Tongue (tissue), 2 donors: ENCODE data around the gene SAPCD2. TPM values are rescaled to one million over a fixed set of nuclear protein-coding genes. Genes with fewer than 3 reads are reported as not detected.

Experiments used
- DNase-seq: peaks from one replicate; pipeline ENCODE4 v3.0.0-alpha.2; 2015
- total RNA-seq: library from RNA; depleted of rRNA; stranded (reverse); fragments of >200 nt; gene quantifications from one replicate; pipeline ENCODE4 v1.2.3, GENCODE V29; 2014

SAPCD2 gene
- total RNA-seq, 1 donor from 2014 or later = 5.6 TPM

DNA sequence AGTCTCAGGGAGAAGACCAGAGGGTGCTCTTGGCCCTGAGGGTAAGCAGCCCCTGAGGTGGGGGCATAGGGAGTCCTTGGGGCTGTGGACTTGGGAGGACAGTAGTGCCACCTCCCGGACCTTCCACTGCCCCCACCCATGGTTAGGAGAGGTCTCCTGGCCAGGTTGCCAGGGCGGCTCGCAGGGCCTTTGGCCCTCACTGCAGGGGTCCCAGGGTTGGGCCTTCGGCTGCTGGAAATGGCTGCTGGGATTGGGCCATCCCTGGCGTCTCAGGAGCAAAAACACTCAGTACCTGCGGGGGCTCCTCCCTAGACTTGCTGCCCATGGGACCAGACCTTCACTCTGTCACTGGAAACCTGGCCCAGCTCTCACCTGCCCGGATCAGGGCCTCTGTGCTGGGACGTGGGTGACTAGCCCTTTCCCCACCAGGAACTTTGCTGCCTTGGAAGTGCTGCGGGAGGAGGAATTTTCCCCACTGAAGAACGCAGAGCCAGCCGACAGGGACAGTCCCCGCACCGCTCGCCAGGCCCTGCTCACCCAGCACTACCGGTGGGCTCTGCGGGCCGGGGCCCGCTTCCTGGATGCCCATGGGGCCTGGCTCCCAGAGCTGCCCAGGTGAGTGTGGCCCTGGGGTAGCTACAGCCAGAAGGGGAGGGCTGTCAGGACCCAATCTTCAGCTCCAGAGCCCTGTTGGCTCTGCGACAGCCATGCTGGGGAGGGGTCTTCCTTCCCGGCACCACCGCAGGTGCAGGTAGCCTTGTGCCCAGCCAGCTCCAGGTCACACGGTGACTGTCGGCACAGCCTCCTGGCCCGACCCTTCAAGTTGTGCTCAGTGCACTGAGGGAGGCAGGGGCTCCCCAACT, 10.1 kb upstream of the SAPCD2 start:
- no peak for DNase-seq

GRCh38 chr9:137079401-137079787, 9.0 kb upstream of the SAPCD2 start:
- DNase-seq = no peak

DNA sequence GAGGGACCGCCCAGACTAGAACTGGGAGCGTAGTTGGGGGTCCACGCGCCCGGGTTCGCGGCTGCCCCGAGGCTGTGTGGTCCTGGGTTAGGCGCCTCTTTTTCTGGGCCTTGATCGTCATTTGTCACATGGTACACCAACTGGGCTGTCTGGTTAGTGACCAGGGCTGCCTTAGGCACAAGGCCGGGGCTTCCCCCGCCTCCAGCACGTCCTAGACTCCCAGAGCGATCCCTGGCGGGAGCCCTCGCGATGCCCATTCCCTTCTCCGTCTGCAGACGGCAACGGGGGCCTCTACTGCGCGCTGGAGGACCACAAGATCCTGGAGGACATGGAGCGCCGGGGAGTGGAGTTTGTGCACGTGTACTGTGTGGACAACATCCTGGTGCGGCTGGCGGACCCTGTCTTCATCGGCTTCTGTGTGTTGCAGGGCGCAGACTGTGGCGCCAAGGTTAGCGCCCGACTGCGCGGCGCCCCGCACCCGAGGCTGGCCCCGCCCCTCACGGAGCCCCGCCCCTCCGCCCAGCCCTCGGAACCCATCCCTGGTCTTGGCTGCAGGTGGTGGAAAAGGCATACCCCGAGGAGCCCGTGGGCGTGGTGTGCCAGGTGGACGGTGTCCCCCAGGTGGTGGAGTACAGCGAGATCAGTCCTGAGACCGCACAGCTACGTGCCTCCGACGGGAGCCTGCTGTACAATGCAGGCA, 8.5 kb upstream of the SAPCD2 start:
- no peak for DNase-seq

- DNase-seq = no peak
Observed at GRCh38 chr9:137077758-137078693, 7.7 kb upstream of the SAPCD2 start.

- peak; percentile 38 for DNase-seq
Observed at GRCh38 chr9:137077010-137077747, 6.8 kb upstream of the SAPCD2 start, which contains the start of gene UAP1L1. Gene UAP1L1 (plus strand): TSS chr9:137077517. CDS start chr9:137077533, 16 bp downstream.

DNA sequence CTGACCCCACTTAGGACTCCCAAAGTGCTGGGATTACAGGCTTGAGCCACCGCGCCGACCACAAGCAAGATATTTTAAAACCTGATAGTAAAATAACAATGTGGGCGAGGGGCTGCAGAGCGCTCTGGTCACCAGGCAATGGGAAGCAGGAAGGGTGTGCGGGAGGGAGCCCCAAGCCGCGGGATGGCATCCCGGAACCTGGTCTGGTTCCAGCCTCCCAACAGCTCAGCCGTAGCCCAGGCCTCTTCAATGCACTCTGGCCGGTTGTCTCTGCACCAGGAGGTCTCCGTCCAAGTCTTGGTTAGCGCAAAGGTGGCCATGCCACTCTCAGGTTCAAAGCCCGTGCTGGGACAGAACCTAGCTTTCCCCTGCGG, 6.3 kb upstream of the SAPCD2 start:
- no peak for DNase-seq

DNA sequence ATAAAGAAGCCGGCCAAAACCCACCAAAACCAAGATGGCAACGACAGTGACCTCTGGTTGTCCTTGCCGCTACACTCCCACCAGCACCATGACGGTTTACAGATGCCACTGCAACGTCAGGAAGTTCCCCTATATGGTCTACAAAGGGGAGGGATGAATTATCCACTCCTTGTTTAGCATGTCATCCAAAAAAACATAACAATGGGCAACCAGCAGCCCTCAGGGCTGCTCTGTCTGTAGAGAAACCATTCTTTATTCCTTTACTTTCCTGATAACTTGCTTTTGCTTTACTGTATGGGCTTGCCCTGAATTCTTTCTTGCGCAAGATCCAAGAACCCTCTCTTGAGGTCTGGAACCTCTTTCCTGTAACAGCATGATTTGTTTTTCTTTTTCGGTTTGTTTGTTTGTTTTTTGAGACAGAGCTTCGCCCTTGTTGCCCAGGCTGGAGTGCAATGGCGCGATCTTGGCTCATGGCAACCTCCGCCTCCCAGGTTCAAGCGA, 5.0 kb upstream of the SAPCD2 start:
- DNase-seq = no peak

GRCh38 chr9:137074657-137075274, 4.4 kb upstream of the SAPCD2 start:
- no peak for DNase-seq

- no peak for DNase-seq
Observed at GRCh38 chr9:137073992-137074399, 3.6 kb upstream of the SAPCD2 start.

DNA sequence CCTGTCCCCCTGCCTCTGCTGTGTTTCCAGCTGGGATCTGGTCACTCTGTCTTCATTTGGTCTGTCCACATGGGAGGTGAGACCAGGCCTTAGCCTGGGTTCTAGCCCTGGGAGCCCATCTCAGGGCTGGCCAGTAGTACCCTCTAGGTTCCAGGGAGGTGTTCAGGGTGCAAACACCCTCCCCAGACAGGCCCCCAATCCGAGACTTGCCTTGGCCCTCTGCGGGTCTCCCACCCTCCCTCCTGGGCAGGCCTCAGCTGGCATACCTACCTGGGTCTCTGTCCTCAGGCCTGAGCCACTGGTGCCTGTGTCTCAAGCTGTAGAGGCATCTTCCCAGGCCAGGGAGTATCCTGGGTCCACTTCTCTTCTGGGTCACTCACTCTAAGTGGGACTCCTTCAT, 925 bp upstream of the SAPCD2 start:
- DNase-seq = no peak

DNA sequence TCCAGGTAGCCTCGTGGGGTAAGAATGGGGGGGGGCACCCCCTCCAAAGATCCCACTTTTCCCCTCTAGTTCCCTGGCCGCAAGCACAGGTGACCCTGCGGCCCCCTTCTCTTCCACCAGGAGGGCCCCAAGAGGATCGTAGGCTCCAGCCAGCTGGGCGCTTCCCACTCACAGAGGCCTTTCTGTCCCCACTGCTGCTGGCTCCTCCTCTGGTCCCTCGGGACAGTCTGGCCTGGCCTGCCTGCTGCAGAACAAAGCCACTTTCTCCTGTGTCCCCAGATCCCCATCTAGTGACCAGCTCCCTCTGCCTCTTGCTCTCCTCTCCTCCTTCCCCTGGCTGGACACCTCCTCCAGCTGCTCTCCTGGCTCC, 534 bp upstream of the SAPCD2 start:
- DNase-seq = peak; percentile 56

DNA sequence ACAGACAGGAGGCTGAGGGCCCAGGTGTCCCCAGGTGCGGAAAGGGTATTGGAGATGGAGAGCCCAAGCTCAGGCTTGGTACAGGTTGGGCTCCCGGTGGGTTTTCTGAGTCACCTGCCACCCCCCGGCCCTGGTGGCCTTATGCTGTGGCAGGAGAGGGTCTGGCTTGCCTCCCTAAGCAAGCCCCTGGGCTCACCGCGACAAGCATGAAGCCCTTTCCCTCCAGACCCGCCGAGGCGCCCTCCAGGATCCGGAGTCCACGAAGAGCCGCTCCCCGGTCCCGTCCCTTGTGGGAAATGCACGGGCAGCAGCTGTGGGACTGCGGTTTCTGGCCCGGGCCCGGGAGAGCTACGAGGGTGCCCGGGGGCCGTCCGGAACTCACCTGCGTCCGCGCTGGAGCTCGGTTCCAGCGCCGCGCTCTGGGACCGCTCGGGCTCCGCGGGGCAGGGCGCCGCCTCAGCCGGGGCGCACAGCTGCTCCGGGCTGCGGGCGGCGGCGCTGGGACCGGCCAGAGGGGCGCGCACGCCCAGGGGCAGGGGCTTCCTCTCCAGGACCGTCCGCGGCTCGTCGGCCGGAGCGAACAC, 757 bp downstream of the SAPCD2 start:
- no peak for DNase-seq

DNA sequence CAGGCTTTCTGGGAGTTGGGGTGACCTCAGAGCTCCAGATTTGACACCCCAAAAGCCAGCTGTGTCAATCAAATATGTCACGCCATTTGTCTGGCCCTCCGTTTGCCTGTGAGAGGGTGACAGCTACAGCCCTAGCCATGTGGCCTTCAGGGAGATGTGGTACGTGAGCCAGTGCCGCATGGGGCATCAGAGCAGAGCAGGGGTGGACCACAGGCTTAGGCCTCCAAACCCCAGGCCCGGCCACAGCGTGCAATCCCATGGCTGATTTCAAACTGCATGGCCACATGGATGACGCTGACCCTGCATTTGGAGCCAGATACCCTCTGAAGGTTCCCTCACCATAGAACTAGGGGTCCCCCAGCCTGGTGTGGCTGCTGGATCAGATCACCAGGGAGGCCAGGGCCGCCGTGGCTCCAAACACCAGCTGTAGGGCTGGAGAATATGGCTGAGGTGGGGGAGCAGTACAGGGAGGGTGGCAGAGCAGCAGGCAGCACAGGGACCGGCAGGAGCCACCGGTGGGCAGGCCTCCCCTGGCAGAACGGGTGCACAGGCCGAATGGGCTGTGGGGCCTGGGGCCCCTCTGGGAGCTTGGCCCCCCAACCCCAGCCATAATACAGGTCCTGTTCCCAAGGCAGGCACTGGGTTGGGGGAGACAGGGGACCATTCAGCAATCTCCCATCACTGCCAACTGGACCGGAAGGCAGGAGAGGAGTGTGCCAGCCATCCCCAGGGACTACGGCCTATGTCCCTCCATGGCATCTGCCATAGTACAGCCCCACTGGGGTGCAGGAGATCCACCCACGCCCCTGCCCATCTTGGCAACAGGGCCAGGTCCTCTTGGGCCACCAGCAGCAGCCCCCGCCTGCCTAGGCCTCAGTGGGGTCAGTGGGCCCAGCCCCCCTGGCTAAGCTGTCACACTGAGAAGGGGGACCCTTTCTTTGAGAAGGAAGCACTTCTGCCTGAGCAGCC, 1.5 kb downstream of the SAPCD2 start:
- no peak for DNase-seq

- peak; percentile 90 for DNase-seq
Observed at GRCh38 chr9:137067860-137068538, 2.4 kb downstream of the SAPCD2 start.

DNA sequence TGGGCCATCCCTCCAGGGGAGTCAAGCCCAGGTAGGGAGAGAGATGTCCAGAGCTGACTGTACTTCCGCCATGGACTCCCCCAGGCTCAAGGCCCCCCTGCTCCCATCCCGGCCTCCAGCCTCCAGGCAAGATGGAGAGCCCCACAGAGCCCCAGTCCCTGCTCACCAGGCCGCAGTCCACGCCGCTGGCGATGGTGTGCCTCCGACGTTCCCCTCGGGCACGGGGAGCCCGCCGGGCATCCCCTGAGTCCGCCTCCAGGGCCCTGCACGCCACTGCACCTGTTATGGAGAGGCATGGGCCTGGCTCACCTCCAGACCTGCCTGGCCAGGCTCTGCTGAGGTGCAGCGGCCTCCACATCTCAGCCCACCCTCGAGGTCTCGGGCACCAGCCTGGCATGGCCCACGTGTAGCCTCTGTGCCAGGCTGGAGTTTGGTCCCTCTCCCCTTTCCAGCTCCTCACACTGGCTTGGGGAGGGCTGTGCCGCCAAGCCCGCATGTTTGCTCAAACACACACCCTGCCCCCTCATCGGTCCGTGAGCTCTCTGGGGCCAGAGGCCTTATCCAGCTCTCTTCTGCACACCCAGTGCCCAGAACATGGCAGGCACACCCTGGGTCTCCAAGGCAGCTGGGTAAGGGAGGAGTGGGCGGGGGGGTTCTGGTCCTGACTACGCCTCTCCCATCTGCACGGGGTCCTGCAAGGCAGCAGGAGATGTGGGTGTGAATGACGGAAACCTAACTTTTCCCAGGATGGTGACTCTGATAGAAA, 4.1 kb downstream of the SAPCD2 start:
- no peak for DNase-seq

DNA sequence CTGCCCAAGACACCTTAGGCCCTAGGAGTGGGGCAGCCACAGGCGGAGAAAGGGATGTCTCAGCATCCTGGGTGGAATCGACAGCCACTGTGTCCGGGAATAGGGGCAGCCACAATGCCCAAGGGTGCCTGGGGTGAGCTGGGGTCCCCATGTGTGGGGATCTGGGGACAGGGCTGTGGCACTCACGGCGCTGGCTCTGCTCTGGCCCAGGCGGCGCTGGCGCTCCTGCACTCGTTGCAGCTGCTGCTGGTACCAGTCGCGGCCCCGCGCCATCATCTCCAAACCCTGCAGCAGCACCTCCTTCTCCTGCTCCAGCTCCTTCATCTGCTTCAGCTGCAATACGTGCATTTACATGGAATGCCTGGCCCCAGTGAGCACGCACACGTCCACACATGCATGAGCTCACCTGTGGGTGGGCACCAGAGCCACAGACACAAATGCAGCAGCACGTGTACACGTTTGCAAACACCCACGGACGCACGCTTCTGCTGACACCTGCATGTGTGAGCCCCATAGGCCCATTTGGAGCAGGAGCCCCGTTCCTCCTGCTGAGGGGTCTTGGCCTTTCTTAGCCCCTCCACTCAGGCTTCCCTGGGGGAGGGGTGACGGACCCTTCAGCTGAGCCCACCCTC, 4.9 kb downstream of the SAPCD2 start:
- no peak for DNase-seq

DNA sequence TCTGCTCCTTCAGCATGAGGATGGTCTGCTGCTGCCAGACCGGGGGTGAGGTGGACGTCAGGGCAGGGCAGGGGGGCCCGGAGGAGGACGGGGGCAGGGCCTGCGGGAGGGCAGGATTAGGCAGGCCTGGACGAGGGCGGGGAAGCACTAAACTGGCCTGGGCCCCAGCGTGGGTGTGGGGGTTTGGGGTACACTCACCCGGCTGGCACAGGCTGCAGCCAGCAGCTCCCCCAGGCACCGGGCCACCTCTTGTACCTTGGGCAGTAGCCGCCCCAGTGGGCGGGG, 5.5 kb downstream of the SAPCD2 start:
- no peak for DNase-seq
